Cardiac muscle cell (in vitro differentiated cells and primary cell): ENCODE measurements around the gene LNPK. TPM values are rescaled to one million over a fixed set of nuclear protein-coding genes. Genes with fewer than 3 reads are reported as not detected.
"Not testable (repeated sequence)": the region's sequence is repeated elsewhere in the genome, so short reads cannot be mapped to it uniquely, and the experiment has no call there.

Experiments
- DNase-seq, 2 donors: peaks; one replicate each; pipeline versions ENCODE4 v3.0.0 to v3.0.0-alpha.2; 2010 to 2017; ENCODE audit warnings: low read depth in 1 of 2, low spot score in 1 of 2
- H3K27ac ChIP-seq: fragments of 200-600 bp; sonication (generic); 2 replicates; pipeline ENCODE4 v1.5.1; 2016
- H3K27me3 ChIP-seq: fragments of 200-600 bp; sonication (generic); 2 replicates; pipeline ENCODE4 v1.6.0; 2016; ENCODE audit warnings: control low read depth
- H3K36me3 ChIP-seq: fragments of 200-600 bp; sonication (generic); 2 replicates; pipeline ENCODE4 v1.5.1; 2016; ENCODE audit warnings: control low read depth
- H3K4me1 ChIP-seq: fragments of 200-600 bp; sonication (generic); 2 replicates; pipeline ENCODE4 v1.8.1; 2017; ENCODE audit warnings: low read depth, mild to moderate bottlenecking, mixed run types
- H3K4me3 ChIP-seq: fragments of 200-600 bp; sonication (generic); 2 replicates; pipeline ENCODE4 v1.5.1; 2016; ENCODE audit warnings: mild to moderate bottlenecking
- H3K9me3 ChIP-seq: fragments of 200-600 bp; sonication (generic); 2 replicates; pipeline ENCODE4 v1.5.1; 2017; ENCODE audit warnings: low read depth, mild to moderate bottlenecking, control low read depth
- polyA plus RNA-seq: library from polyadenylated mRNA; unstranded; fragments of >200 nt; fragmentation: Nextera tagmentation; extraction: Ambion mirVana; gene quantifications from 2 replicates; pipeline ENCODE4 v1.2.1, GENCODE V29; 2016
- total RNA-seq: library from RNA; depleted of rRNA; stranded (reverse); fragments of >200 nt; gene quantifications from 2 replicates; pipeline ENCODE4 v1.2.3, GENCODE V29; 2016
- TF ChIP-seq, protein P1 (sequence below): IDR thresholded peaks from 2 replicates; pipeline ENCODE4 v1.5.1; 2012; ENCODE audit warnings: low read depth, mild to moderate bottlenecking, low read length

Gene LNPK
- total and polyA plus RNA-seq, 2 experiments from 2014 or later = 34.5 to 35.0 TPM

- Histone ChIP-seq H3K9me3 (no peaks in the 10 kb centered on the region), H3K27me3 (no peaks in the 10 kb centered on the region), H3K4me1 (no peaks in the 10 kb centered on the region), H3K36me3 (peaks cover 16% of the 10 kb centered on the region), H3K4me3 (no peak overlapping the region), H3K27ac (no peak overlapping the region)
- TF ChIP-seq, protein P1, sequence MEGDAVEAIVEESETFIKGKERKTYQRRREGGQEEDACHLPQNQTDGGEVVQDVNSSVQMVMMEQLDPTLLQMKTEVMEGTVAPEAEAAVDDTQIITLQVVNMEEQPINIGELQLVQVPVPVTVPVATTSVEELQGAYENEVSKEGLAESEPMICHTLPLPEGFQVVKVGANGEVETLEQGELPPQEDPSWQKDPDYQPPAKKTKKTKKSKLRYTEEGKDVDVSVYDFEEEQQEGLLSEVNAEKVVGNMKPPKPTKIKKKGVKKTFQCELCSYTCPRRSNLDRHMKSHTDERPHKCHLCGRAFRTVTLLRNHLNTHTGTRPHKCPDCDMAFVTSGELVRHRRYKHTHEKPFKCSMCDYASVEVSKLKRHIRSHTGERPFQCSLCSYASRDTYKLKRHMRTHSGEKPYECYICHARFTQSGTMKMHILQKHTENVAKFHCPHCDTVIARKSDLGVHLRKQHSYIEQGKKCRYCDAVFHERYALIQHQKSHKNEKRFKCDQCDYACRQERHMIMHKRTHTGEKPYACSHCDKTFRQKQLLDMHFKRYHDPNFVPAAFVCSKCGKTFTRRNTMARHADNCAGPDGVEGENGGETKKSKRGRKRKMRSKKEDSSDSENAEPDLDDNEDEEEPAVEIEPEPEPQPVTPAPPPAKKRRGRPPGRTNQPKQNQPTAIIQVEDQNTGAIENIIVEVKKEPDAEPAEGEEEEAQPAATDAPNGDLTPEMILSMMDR = no peak
- DNase-seq = no peak
Measured at GRCh38 chr2:175966839-175967238, 35.2 kb downstream of the LNPK start.

- TF ChIP-seq, protein P1 = no peak
- Histone ChIP-seq H3K36me3 (peaks cover 16% of the 10 kb centered on the region), H3K27ac (no peak overlapping the region), H3K27me3 (no peaks in the 10 kb centered on the region), H3K9me3 (no peaks in the 10 kb centered on the region), H3K4me1 (no peaks in the 10 kb centered on the region), H3K4me3 (no peak overlapping the region)
- no peak for DNase-seq
Measured at GRCh38 chr2:175965773-175966172, 36.3 kb downstream of the LNPK start.

DNA sequence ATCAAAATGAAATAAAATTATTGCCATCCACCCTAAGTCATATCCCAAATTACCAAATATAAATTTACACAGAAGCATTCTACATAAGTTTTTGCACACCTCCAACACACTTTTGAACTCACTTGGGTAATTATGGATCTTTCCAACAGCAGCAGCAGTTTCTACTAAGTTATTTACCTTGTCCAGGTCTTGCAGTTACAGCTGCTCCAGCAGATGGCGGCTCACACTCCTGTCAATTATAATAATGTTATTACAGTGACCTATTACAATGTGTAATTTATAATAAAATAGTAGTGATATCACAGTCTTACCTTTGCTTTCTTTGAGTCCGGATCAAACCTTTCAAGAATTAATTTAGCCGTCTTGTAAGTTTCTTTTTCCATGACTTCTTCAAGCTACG, 37.9 kb downstream of the LNPK start:
- no peak overlapping the region for H3K4me3 ChIP-seq
- no peaks in the 10 kb centered on the region for H3K4me1 ChIP-seq
- no peak for DNase-seq
- TF ChIP-seq, protein P1 = no peak
- H3K9me3 ChIP-seq = no peaks in the 10 kb centered on the region
- H3K27ac ChIP-seq = no peak overlapping the region
- H3K27me3 ChIP-seq = no peaks in the 10 kb centered on the region
- H3K36me3 ChIP-seq = peaks cover 16% of the 10 kb centered on the region

DNA sequence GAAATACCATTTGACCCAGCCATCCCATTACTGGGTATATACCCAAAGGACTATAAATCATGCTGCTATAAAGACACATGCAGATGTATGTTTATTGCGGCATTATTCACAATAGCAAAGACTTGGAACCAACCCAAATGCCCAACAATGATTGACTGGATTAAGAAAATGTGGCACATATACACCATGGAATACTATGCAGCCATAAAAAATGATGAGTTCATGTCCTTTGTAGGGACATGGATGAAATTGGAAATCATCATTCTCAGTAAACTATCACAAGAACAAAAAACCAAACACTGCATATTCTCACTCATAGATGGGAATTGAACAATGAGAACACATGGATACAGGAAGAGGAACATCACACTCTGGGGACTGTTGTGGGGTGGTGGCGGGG, 38.9 kb downstream of the LNPK start:
- H3K4me1 ChIP-seq, H3K4me3 ChIP-seq, H3K27me3 ChIP-seq, H3K27ac ChIP-seq, H3K9me3 ChIP-seq, DNase-seq: not testable (repeated sequence)
- H3K36me3 ChIP-seq = peaks cover 16% of the 10 kb centered on the region

- Histone ChIP-seq H3K36me3 (no peaks in the 10 kb centered on the region), H3K9me3 (no peaks in the 10 kb centered on the region), H3K27me3 (no peaks in the 10 kb centered on the region), H3K4me1 (peaks cover 11% of the 10 kb centered on the region), H3K27ac (no peak overlapping the region), H3K4me3 (no peak overlapping the region)
- TF ChIP-seq, protein P1 = no peak
- no peak for DNase-seq
Measured at GRCh38 chr2:175957845-175958244, 44.2 kb downstream of the LNPK start.

DNA sequence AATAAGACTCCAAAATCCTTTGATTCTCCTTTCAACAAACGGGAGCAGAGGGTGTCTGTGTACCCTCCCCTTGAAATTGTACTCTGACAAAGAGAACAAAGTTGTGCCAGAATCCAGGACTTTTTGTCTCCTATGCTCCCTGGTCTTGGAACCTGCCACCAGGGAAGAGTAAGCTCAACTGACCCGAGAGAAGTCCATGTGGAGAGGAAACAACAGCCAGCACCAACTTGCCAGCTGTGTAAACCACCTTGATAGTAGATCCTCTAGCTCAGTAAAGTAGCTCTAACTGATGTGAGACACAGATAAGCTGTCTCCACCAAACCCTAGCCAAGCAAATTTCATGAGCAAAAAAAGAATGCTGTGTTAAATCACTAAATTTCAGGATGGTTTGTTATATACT, 46.9 kb downstream of the LNPK start:
- DNase-seq = no peak
- H3K27ac ChIP-seq = no peak overlapping the region
- H3K9me3 ChIP-seq = no peaks in the 10 kb centered on the region
- TF ChIP-seq, protein P1 = no peak
- no peaks in the 10 kb centered on the region for H3K36me3 ChIP-seq
- no peak overlapping the region for H3K4me3 ChIP-seq
- H3K4me1 ChIP-seq = peaks cover 11% of the 10 kb centered on the region
- no peaks in the 10 kb centered on the region for H3K27me3 ChIP-seq
